Ureter (tissue), 1 donor: ENCODE results near the gene RUNX2. TPM values are rescaled to one million over a fixed set of nuclear protein-coding genes. Genes with fewer than 3 reads are reported as not detected.
"Not testable (repeated sequence)": the region's sequence is repeated elsewhere in the genome, so short reads cannot be mapped to it uniquely, and the experiment has no call there.

ENCODE experiments used
- DNase-seq: peaks from one replicate; pipeline ENCODE4 v3.0.0-alpha.2; 2020; ENCODE audit warnings: low spot score
- total RNA-seq: library from RNA; stranded (reverse); gene quantifications from one replicate; pipeline ENCODE4 v1.2.4, GENCODE V29; 2023
- donor health status: DM: yes; HTN: yes; CAD: no.

Gene RUNX2
- total RNA-seq, 1 donor from 2014 or later, result 18.3 TPM

DNA sequence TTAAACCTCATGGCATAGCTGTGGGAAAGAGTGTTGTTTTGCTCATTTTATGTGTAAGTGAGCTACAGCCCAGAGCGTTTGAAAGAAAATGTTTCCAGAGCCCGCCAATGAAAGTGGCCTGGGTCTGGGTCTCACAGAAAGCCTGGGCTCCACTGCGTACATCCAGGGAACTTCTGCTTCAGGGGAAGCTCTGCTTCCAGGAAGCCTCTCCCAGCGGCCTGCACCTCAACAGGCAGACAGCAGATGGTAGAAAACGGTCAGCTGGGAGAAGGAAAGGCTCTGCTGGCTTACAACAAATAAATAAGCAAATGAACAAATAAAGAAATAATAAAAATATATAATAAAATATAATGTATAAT is 320.1 kb downstream of the RUNX2 start:
- DNase-seq, result no peak

DNA sequence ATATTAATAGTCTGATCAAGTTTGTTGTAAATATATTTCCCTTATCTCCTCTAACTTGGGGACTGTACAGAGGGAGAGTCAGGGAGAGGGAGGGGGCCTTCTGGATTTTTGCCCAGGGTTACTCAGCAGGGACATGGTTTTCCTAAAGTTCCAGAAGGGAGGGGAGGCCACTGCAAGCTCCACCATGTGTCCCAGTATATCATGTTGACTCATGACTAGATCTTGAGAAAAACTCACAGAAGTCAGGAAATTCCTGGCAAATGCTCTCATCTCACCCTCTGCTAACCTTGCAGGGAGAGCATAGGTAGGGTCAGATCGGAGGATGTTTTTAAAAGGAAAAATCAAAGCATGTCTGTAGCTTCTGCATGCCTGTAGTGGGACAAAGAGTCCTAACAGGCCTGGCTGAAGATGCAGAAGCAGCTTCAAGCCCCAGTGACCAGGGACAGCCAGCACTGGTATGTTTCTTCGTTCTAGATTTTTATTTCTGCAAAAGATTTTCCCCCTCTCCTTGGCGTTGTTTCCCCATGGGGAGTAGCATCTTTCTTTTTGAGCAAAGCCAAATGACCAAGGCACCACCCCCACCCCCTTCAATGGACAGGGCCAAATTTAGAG is 322.5 kb downstream of the RUNX2 start:
- DNase-seq, result no peak

DNA sequence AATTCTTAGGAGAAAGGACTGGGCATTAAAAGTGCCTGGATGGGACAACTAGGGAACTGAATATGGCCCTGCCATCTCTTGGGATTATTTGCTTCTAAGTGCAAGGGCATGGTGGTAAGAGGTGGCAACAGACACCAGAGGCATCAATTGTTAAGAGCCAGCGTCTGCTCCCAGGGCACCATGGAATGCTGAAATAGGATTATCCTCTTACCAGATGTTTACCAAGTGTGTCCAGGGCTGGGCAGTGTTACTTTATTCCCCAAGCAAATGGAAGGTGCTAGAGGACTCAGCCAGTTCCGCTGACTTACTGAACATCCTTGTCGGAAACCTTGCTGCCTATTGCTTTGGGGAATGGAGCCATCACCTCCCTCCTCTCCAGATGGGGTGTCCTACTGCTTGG is 323.2 kb downstream of the RUNX2 start:
- DNase-seq, result no peak

DNA sequence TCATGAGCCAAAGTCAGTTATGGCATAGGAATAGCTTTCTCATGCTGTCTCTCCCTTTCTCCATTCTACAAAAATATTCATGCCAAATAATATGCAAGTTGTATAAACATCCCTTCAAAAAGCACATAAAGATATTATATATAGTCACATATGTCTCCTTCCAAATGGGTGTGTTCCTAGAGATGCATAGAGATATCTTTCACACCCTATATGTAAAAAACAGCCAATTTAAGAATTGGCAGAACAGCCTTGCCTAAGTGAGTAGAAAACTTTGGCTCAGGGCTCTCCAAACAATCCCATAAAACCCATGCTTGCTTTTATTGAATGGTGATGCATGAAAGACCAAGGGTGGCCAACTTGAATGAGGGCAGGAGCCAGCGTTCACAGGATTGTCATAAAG is 324.3 kb downstream of the RUNX2 start:
- DNase-seq, result no peak

DNA sequence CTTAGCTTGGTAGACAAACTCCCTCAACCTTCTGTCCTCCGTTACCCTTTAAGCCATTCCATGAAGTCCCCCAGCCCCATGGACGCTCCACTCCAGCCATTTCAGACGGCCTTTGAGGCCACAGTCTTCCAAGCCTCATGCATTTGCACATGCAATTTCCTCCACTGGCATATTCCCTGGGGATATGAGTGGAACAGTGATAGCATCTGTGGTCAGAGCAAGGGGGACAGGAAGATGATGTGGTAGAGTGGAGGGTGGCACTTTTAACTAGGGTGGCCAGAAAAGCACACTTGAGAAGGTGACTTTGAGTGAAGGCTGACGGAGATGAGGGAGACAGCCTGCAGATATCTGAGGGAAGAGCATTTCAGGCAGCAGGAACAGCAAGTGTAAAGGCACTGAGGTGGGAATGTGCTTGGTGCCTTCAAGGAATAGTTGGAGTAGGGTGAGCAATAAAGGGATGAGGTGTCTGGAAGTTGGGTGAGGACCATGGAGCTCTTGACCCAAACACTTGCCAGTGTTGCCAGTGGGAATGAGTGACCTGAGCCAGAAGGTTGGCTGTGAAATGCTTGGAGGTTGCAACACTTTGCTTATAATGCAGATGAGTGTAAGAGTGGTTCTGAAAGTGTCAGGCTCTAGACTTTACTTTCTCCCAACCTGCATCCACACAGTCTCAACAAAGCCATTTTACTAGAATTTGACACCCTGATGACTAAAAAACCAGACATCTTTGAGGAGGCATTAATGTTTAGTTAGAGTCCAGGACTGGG is 325.2 kb downstream of the RUNX2 start:
- DNase-seq, result no peak

DNA sequence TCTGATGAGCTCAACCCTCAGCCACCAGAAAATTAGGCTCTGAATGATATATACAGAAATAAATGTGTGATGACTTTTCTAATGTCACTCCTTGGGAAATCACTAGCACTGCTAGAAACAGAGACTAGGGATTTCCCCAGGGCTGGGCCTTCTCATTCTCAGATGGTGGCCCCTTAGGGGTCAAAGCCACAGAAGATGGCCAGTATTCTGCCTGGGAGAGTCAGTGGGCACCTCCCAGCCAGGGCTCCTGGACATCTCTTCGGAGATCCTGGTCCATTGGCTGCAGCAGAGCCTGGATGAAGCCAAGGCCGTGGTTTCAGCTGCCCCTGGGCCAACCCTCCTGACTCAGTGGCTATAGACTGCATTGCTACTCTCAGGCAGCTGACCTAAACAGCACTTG is 326.5 kb downstream of the RUNX2 start:
- DNase-seq, result no peak

DNA sequence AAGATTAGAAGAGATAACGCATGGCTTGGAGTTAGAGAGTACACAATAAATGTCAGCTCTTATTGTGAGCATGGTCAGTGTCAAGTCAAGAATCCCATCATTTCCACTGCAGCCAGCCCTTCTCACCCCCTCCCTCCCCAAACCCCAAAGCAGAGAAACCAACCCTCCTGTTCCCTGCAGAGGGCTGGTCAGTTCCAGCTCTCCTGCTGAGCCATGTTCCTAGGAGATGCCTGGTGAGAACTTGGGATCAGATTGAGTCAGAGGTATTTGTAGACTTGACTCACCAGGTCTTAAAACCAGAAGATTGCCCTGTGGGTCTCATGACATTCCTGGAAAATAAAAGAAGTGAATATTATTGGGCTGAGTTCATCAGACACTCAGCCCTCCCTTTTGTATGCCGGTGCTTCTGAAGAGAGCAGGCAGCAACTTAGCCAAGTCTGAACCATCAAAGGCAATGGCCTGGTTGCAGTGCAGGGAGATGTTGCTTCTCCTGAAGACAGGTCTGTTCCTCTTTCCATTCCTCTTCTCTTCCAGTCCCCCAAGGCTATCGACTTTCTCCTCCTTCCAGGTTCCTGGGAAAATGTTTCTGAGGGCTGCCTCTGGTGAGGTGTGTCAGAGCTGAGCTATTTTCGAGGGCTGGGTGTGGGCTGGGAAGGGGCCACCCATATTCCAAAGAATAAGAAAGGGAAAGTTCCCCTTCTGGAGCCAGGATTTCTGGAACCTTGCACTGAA is 327.8 kb downstream of the RUNX2 start:
- no peak for DNase-seq

DNA sequence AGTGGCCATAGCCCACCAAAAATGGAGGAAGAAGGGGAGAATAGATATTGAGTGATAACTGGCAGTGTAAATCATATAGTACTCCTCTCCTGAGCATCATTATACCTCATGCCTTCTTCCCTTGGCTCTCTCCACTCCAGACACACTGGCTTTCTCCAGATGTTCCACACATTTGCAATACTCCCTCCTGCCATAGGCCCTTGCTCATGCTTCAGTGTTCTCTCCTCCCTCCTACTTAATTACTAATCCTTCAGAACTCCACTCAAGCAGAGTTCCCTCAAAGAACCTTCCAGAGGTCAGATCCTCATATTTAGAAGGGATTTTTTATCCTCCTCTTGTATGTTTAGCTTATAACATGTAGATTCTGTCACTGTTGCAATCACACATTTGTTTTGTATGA is 329.1 kb downstream of the RUNX2 start:
- no peak for DNase-seq

DNA sequence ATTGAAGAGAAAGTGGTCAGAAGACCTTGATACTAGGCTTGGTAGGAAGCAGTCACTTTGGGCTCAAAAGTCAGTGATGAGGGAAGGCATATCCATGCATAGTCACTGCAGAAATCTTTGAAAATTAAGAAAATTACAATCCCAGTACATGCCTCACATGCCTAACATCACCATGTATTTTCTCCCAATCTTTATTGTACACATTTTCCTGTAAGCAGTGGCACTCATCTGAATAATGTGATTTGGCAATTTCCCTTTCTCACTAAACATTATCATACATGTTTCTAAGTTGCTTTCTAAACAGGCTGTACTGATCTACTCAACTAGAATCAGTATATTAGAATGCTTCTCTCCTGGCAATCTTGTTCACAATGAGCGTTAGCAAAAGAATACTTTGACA is 330.3 kb downstream of the RUNX2 start:
- no peak for DNase-seq

DNA sequence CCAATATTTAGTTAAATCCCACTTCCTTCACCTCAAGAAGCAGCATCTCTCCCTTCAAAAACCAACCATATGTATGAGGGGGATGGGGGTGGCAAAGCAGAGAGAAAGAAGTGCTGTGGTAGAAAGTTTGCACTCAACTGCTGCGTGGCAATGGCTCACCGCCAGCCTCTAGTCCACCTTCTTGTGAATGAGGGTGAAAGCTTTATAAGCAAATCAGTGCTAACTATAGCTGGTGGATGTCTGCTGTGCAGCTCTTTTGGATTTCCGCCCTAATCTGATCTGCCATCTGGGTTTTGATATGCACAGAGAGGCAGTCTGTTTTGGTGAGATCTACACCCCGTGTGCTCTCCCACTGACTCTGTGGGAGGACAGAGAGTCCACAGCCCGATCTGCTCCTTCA is 330.8 kb downstream of the RUNX2 start:
- DNase-seq, result no peak

DNA sequence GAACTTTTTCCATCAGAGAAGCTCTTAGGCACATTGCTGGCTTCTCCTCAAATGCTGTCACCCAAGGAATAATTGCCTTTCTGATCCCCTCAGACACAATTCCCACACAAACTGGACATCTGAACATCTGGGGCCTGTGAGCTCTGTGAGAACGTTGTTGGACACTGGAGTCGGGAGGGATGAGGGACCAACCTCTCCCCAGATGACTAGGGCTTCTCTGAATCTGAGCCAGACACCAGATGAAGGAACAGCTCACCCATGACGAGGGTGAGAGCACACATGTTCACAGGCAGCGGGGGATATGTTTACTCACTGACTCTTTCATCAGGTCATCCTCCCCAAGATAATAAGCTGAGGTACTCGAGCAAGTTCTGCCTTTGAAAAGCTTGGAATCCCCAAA is 333.5 kb downstream of the RUNX2 start:
- no peak for DNase-seq

DNA sequence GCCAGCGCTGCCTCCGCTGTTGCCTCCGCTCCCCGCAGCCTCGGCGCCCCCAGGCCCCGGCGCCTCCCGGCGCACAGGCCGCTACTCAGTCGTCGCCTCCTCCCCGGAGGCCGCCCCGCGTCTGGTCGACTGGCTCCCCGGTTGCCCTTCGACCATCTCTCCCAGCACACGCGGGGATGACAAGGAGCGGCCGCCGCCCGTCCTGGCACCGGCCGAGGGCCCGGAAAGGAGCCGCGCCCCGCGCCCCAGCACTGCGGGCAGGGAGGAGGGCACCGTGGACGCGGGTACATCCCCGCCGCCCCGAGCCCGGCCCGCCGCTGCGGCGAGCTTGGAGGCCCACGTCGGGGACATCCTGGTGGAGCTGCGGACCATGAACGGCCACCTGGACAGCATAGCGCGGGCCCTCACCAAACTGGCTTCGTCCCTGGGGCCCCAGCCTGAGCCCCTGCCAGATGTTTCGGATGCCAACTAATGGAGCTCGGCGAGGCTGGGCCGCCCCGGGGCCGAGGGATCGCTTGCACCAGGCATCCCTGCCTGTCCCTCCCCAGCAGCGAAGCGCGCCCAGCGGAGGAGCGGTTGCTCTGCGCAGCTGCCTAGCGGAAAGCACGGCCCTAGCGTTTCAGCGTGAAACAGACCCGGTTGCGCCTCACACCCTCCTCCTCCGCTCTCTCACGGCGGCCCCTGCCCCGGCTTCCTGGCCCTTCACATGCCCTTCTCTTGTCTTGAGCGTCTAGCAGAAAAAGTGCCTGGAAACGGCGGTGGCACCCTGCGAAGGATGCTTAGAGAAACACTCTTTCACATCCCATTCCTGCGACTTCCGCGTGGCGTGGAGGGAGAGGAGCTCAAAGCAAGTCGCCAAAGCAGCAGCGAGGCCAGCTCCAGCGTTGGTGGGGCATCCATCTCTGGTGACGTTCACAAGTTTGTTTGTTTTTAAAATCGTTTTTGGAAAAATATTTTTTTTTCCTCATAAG is 335.4 kb downstream of the RUNX2 start:
- no peak for DNase-seq

DNA sequence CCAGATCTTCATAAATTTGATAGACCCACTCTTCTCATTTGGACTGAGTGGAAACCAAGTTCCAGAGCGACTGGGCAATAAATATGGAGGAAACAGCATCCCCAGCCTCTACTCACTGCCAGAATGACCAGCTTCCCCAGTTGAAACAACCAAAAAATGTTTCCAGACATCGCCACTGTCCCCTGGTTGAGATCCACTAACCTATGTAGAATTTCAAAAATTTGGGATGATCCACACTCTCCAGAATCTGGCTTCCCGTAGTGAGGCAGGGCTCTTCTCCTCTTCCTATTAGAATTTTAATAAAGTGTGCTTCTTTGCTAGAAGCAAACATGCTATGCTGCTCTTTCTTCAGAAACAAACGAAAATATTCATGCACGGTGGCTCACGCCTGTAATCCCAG is 336.6 kb downstream of the RUNX2 start:
- no peak for DNase-seq

DNA sequence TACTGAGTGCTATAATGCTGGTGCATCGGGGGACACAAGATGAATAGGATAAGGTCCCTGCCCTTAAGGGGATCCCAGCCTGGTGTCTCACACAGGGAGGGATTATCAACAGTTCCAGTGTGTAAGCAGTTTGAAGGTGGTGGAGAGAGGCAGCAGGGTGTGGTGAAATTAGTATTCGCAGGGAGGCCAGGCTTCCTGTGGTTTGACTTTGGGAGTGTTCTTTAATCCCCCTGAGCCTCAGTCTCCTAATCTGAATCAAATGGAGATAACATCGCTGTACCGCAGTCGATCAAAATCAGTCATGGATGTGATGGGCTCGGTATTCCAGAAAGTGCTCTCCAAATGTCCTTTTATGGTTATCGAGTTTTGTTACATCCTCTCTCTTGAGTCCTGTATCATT is 337.7 kb downstream of the RUNX2 start:
- DNase-seq, result no peak

DNA sequence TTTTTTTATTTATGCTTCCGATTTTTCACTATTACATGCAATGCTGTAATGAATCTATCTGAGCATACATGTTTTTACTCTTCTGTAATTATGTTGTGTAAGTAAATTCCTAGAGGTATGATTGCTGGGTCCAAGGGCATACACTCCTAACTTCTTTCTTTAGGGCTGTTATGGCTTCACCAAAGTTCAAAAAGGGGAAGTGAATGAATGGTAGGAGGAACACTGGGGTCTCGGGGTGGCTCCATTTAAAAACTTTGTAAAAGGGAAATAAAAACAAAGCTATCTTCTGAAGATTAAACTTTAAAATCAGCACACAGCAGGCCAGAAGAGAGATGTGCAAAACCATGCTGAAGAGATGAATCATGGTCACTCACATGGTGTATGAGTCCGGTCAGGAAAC is 338.7 kb downstream of the RUNX2 start:
- DNase-seq, result no peak

DNA sequence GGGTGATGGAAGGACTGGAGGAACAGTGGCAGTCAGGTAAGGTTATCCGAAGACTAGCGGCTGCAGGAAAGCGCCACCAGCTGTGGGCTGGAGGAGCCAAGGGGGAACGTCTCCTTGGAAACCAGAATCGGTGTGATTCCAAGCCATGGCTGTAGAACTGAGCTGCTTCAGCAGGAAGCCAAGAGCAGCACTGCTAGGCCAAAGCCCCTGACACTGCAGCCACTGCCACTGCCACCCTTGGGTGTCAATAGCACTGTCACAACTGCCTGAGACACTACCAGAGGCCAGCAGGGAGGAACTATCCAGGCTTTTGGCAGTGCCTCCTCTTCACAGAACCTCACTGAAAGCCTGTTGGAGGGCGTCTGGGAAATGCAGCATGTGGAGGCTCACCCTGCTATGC is 339.2 kb downstream of the RUNX2 start:
- DNase-seq, result no peak

DNA sequence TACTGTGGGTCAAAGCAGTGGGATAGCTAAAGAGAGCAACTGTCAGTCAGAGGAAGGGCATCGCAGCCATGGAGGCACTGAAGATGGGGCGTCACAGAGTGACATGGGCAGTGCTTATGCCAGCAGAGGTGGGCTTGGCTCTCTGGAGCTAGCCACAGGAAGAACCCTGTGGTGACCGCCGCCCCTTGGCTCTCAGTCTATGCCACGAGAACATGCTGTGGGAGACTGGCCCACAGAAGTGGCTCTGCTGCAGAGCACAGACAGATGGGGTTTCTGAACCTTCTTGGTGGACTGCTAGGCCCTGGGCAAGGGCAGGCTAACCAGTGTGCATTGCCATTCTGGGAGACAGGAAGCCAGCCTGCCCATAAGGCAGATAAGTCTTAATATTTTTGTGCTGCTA is 339.6 kb downstream of the RUNX2 start:
- no peak for DNase-seq

DNA sequence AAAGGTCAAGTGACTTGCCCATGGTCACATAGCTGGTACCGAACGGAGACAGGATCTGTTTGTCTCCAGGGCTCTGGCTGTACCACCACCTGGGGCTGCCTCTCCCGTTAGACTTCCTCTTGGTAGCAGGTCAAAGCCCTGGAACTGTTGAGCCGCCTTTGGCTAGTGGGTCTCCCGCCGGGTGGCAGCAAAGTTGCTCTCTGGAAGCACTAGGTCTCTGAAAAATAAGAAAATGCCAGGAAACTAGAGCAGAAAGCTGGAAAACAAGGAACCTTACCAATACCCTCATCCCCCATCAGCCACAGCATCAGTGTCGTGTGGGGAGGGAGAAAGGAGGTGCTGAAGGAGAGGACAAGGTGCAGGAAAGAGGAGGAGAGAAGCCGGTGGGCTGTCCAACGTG is 340.6 kb downstream of the RUNX2 start:
- no peak for DNase-seq

DNA sequence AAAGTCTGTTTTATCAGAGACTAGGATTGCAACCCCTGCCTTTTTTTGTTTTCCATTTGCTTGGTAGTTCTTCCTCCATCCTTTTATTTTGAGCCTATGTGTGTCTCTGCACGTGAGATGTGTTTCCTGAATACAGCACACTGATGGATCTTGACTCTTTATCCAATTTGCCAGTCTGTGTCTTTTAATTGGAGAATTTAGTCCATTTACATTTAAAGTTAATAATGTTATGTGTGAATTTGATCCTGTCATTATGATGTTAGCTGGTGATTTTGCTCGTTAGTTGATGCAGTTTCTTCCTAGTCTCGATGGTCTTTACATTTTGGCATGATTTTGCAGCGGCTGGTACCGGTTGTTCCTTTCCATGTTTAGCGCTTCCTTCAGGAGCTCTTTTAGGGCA is 345.0 kb downstream of the RUNX2 start:
- DNase-seq, result not testable (repeated sequence)

DNA sequence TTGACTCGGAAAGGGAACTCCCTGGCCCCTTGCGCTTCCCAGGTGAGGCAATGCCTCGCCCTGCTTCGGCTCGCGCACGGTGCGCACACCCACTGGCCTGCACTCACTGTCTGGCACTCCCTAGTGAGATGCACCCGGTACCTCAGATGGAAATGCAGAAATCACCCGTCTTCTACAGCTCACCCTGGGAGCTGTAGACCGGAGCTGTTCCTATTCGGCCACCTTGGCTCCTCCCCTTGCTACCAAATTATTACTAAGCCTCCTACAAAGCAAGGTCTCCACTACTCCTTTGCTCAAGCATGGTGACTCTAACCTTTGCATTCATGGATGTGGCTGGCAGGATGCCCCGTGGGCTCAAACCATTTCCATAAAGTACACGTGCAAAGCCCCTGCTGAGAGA is 347.0 kb downstream of the RUNX2 start:
- not testable (repeated sequence) for DNase-seq

DNA sequence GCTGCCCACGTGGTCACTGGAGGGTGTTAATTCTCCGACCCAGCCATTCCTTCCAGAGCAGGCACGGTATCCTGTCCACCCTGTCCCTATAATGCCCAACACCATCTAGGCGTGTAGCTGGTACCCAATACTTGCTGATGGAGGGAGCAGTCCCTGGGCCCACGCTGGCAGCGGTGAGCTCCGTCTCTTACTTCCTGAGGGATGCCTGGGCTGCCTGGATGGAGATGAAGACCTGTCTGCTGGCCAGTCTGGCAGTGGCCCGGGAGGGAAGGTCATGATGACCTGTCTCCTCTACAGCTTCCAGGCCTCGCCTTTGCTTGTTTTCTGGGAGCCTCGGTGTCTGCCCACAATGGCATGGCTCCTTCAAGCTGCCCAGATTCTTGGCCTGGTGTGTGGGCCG is 347.5 kb downstream of the RUNX2 start:
- no peak for DNase-seq

DNA sequence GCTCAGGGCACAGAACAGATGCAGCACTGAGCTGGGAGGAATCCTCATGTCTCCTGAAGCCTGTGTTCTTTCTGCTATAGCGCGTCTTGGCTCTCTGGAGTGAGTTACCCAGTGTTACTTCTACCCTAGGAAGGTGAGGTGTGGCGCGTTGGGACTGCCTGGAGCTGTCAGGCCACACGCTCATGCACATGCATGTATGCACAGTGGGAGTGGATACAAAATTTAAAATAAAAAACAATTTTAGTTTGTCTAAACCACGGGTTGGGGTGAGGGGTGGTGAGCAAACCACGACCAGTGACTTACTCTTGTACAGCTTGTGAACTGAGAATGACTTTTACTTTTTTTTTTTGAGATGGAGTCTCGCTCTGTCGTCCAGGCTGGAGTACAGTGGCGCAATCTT is 348.2 kb downstream of the RUNX2 start:
- no peak for DNase-seq
